H1 (cell line): Measurements from ENCODE around the gene CLEC16A. TPM values are rescaled to one million over a fixed set of nuclear protein-coding genes. Genes with fewer than 3 reads are reported as not detected.

Experiments
- CTCF ChIA-PET: fragments of 300-600 bp; sonication (Branson Sonifier 250); formaldehyde crosslinking; loops from one replicate; lab custom pipeline; 2021; ENCODE audit not compliant: partially characterized antibody; lab: Charles Lee
- POLR2A ChIA-PET: fragments of 300-600 bp; sonication (Branson Sonifier 250); formaldehyde crosslinking; loops from one replicate; lab custom pipeline; 2021; ENCODE audit warnings: inconsistent platforms; ENCODE audit not compliant: partially characterized antibody; lab: Charles Lee
- DNase-seq, 2 experiments: peaks; one replicate each; pipeline versions ENCODE4 v3.0.0 to v3.0.0-alpha.2; 2010 to 2022; ENCODE audit warnings: low spot score in 2 of 2, low read depth in 1 of 2, mixed read lengths in 1 of 2
- FAIRE-seq: peaks from 2 replicates; lab custom pipeline; 2011; peaks lifted over from hg19 to GRCh38; lab: Jason Lieb, UNC
- H2AFZ ChIP-seq: 2 replicates; pipeline ENCODE4 v1.8.1; 2012; ENCODE audit warnings: low read length, inconsistent platforms
- H2AK5ac ChIP-seq: 2 replicates; pipeline ENCODE4 v1.6.1; 2013; ENCODE audit warnings: low read depth, low read length
- H2BK120ac ChIP-seq: replicated peaks from 2 replicates; pipeline ENCODE3; 2013; ENCODE audit warnings: low read depth, low read length, inconsistent platforms
- H2BK12ac ChIP-seq: 2 replicates; pipeline ENCODE4 v1.6.1; 2013; ENCODE audit warnings: low read depth, low read length
- H2BK15ac ChIP-seq: 2 replicates; pipeline ENCODE4 v1.6.1; 2013; ENCODE audit warnings: low read length
- H2BK20ac ChIP-seq: 2 replicates; pipeline ENCODE4 v1.6.1; 2013; ENCODE audit warnings: low read length
- H2BK5ac ChIP-seq: 2 replicates; pipeline ENCODE4 v1.6.1; 2013; ENCODE audit warnings: low read depth, low read length
- H3K14ac ChIP-seq: 2 replicates; pipeline ENCODE4 v1.6.1; 2013; ENCODE audit warnings: inconsistent platforms; ENCODE audit not compliant: insufficient read length
- H3K18ac ChIP-seq: 2 replicates; pipeline ENCODE4 v1.6.1; 2013; ENCODE audit warnings: low read length; ENCODE audit errors: extremely low read depth
- H3K23ac ChIP-seq: 2 replicates; pipeline ENCODE4 v1.6.1; 2013; ENCODE audit warnings: inconsistent platforms; ENCODE audit not compliant: insufficient read length
- H3K23me2 ChIP-seq: 2 replicates; pipeline ENCODE4 v1.6.1; 2013; ENCODE audit warnings: low read depth, low read length
- H3K27ac ChIP-seq: 2 replicates; pipeline ENCODE4 v1.6.1; 2011; ENCODE audit warnings: low read depth, low read length, inconsistent platforms
- H3K27me3 ChIP-seq, 4 experiments: replicated peaks in 1 of 4; 1 replicate in 1 of 4; 2 replicates in 3 of 4; pipeline versions ENCODE4 v1.6.1 to v1.8.1; 2011 to 2013; ENCODE audit warnings: low read length in 3 of 4, mild to moderate bottlenecking in 3 of 4, inconsistent platforms in 2 of 4, mixed read lengths in 2 of 4, moderate library complexity in 1 of 4; ENCODE audit not compliant: control insufficient read depth in 3 of 4, insufficient read depth in 3 of 4; ENCODE audit errors: extremely low read depth in 1 of 4
- H3K36me3 ChIP-seq, 4 experiments: 2 replicates each; pipeline versions ENCODE4 v1.6.1 to v1.8.1; 2011 to 2013; ENCODE audit warnings: mild to moderate bottlenecking in 4 of 4, low read length in 3 of 4, moderate library complexity in 2 of 4, control low read depth in 1 of 4, inconsistent platforms in 1 of 4; ENCODE audit not compliant: insufficient read depth in 4 of 4, control insufficient read depth in 2 of 4
- H3K4ac ChIP-seq: replicated peaks from 2 replicates; pipeline ENCODE3; 2013; ENCODE audit warnings: low read length, low read depth, mixed read lengths, inconsistent platforms; ENCODE audit not compliant: insufficient read length
- H3K4me1 ChIP-seq, 4 experiments: replicated peaks in 1 of 4; 1 replicate in 1 of 4; 2 replicates in 3 of 4; pipeline versions ENCODE4 v1.6.1 to v1.8.1; 2011 to 2013; ENCODE audit warnings: low read length in 3 of 4, inconsistent platforms in 2 of 4, mixed read lengths in 1 of 4; ENCODE audit not compliant: insufficient read depth in 4 of 4, control insufficient read depth in 3 of 4
- H3K4me2 ChIP-seq, 2 experiments: 2 replicates each; pipeline versions ENCODE4 v1.6.1 to v1.8.1; 2011 to 2013; ENCODE audit warnings: low read depth in 2 of 2, low read length in 2 of 2, control low read depth in 1 of 2, inconsistent platforms in 1 of 2, mild to moderate bottlenecking in 1 of 2; ENCODE audit not compliant: insufficient read depth in 1 of 2
- H3K4me3 ChIP-seq, 4 experiments: fragments of 200-600, 300-600 bp in 1 of 4; sonication (generic), shearing (Covaris generic), sonication (Bioruptor Twin) in 1 of 4; 2 replicates each; pipeline versions ENCODE4 v1.5.1 to v1.8.1; 2011 to 2016; ENCODE audit warnings: low read length in 4 of 4, low read depth in 3 of 4, control low read depth in 2 of 4, inconsistent platforms in 2 of 4, mild to moderate bottlenecking in 2 of 4, mixed read lengths in 1 of 4, moderate library complexity in 1 of 4; ENCODE audit not compliant: insufficient read depth in 2 of 4; ENCODE audit errors: extremely low read depth in 1 of 4
- H3K56ac ChIP-seq: replicated peaks from 2 replicates; pipeline ENCODE3; 2013; ENCODE audit warnings: low read depth, mild to moderate bottlenecking, mixed read lengths, low read length, inconsistent platforms; ENCODE audit not compliant: insufficient read length
- H3K79me1 ChIP-seq: 2 replicates; pipeline ENCODE4 v1.6.1; 2013; ENCODE audit warnings: low read depth, low read length, control low read depth
- H3K79me2 ChIP-seq, 2 experiments: 2 replicates each; pipeline versions ENCODE4 v1.6.1 to v1.8.1; 2012 to 2013; ENCODE audit warnings: low read length in 2 of 2, mild to moderate bottlenecking in 2 of 2, inconsistent platforms in 1 of 2; ENCODE audit not compliant: insufficient read depth in 2 of 2, control insufficient read depth in 1 of 2
- H3K9ac ChIP-seq, 4 experiments: replicated peaks in 1 of 4; 1 replicate in 1 of 4; 2 replicates in 3 of 4; pipeline versions ENCODE4 v1.6.1 to v1.8.1; 2011 to 2013; ENCODE audit warnings: low read depth in 3 of 4, low read length in 3 of 4, control low read depth in 2 of 4, mild to moderate bottlenecking in 2 of 4, moderate library complexity in 2 of 4, inconsistent platforms in 1 of 4; ENCODE audit errors: extremely low read depth in 1 of 4
- H3K9me3 ChIP-seq, 2 experiments: 2 replicates each; pipeline versions ENCODE4 v1.6.1 to v1.8.1; 2012 to 2013; ENCODE audit warnings: mild to moderate bottlenecking in 2 of 2, moderate library complexity in 2 of 2, control low read depth in 1 of 2, inconsistent platforms in 1 of 2, low read depth in 1 of 2, low read length in 1 of 2, mixed read lengths in 1 of 2; ENCODE audit not compliant: insufficient read depth in 2 of 2
- H4K20me1 ChIP-seq, 2 experiments: replicated peaks in 1 of 2; 2 replicates each; pipeline versions ENCODE3 to v1.8.1; 2011 to 2013; ENCODE audit warnings: inconsistent platforms in 2 of 2, low read length in 2 of 2, mild to moderate bottlenecking in 1 of 2; ENCODE audit not compliant: insufficient read depth in 2 of 2, control insufficient read depth in 1 of 2
- H4K5ac ChIP-seq: 2 replicates; pipeline ENCODE4 v1.6.1; 2013; ENCODE audit warnings: low read length, low read depth, mixed read lengths, inconsistent platforms; ENCODE audit not compliant: insufficient read length
- H4K8ac ChIP-seq: 2 replicates; pipeline ENCODE4 v1.8.0; 2013; ENCODE audit warnings: mild to moderate bottlenecking, moderate library complexity, low read length, inconsistent platforms; ENCODE audit not compliant: insufficient read depth; ENCODE audit errors: extremely low read depth
- H4K91ac ChIP-seq: replicated peaks from 2 replicates; pipeline ENCODE3; 2013; ENCODE audit warnings: low read length, mixed read lengths, inconsistent platforms; ENCODE audit not compliant: insufficient read length
- MAFK ChIP-seq: IDR thresholded peaks from 2 replicates; pipeline ENCODE4 v1.6.1; 2012; ENCODE audit warnings: low read depth, mild to moderate bottlenecking, improper control_type of control experiment, low read length
- RXRA ChIP-seq: IDR thresholded peaks from 2 replicates; pipeline ENCODE4 v1.6.1; 2011; ENCODE audit warnings: low read depth, mild to moderate bottlenecking, low read length, moderate library complexity; ENCODE audit not compliant: insufficient read depth
- SP1 ChIP-seq: IDR thresholded peaks from 2 replicates; pipeline ENCODE4 v1.6.1; 2011; ENCODE audit warnings: low read depth, low read length
- WGBS, 2 experiments: shearing (Covaris generic) in 1 of 2; methylation state at CpG; one replicate each; pipeline versions ENCODE4 v1.1.6 to v1.1.7; 2013 to 2015; ENCODE audit warnings: low lambda C conversion rate in 2 of 2, mixed read lengths in 2 of 2, inconsistent platforms in 1 of 2, low coverage in 1 of 2, missing lambda C conversion rate in 1 of 2; ENCODE audit not compliant: insufficient replicate concordance in 2 of 2, insufficient coverage in 1 of 2, insufficient read length in 1 of 2; ENCODE audit errors: extremely low coverage in 1 of 2, missing lambda C conversion rate in 1 of 2; 5-methylcytosine and 5-hydroxymethylcytosine counted together
- polyA plus RNA-seq, 7 experiments: library from polyadenylated mRNA; depleted of rRNA in 3 of 7; stranded (reverse) in 5 of 7; unstranded in 2 of 7; fragments of >200 nt in 5 of 7; fragments of 200-250 nt in 2 of 7; gene quantifications; 1 replicate in 5 of 7; 2 replicates in 1 of 7; 4 replicates in 1 of 7; pipeline versions ENCODE4 v1.2.1 to v1.2.3, GENCODE V29; 2011 to 2013; ENCODE audit warnings: missing spikeins in 2 of 7, mixed read lengths in 2 of 7
- total RNA-seq: library from RNA; stranded (reverse); fragmentation: NEBNext Ultra II Directional; extraction: Animal tissue kit (Norgen Biotek cat#: 25700); gene quantifications from 2 replicates; pipeline ENCODE4 v1.2.1, GENCODE V29; 2021

The CLEC16A gene
- total and polyA plus RNA-seq, 2 of the 8 experiments (the other 6 are each of a cell fraction or from before 2014, with no cell fraction given), result 7.6 to 19.3 TPM

- no peak overlapping the region for H3K27ac ChIP-seq
- H4K91ac ChIP-seq, result no peak overlapping the region
- no peak for TF ChIP-seq RXRA
- no peak for TF ChIP-seq MAFK
- TF ChIP-seq SP1, result no peak
- H3K4me1 ChIP-seq, result no peaks in the 10 kb centered on the region; a peak in 1 of 7 replicates
- H3K9ac ChIP-seq, result no peak overlapping the region
- H3K23ac ChIP-seq, result no peak overlapping the region
- H3K79me1 ChIP-seq, result no peaks in the 10 kb centered on the region; the same call in 1 of the 2 replicates
- H3K56ac ChIP-seq, result no peak overlapping the region
- H3K23me2 ChIP-seq, result no peaks in the 10 kb centered on the region; the same call in 1 of the 2 replicates
- H3K4ac ChIP-seq, result no peak overlapping the region
- H3K4me2 ChIP-seq, result no peak overlapping the region
- H3K9me3 ChIP-seq, result no peaks in the 10 kb centered on the region
- CTCF ChIA-PET, result interaction anchor here (1.0 to 1.5 kb wide), 2 partner anchors 96 to 177 kb away, joined by 3 read pairs; no protein-coding TSS in a partner anchor
- no peak overlapping the region for H2BK20ac ChIP-seq
- no peak overlapping the region for H4K5ac ChIP-seq
- H4K20me1 ChIP-seq, result no peaks in the 10 kb centered on the region
- no peak overlapping the region for H2BK120ac ChIP-seq
- FAIRE-seq (no peak), DNase-seq (no peak)
- H2AK5ac ChIP-seq, result no peak overlapping the region
- H2AFZ ChIP-seq, result no peak overlapping the region
- no peak overlapping the region for H2BK12ac ChIP-seq
- 92% methylated on average over 6 of the region's 6 CpGs; no CpG with 5 or more reads in 1 of the 2 experiments for WGBS, 2 experiments
- H3K27me3 ChIP-seq, result no peaks in the 10 kb centered on the region
- H3K4me3 ChIP-seq, result no peak overlapping the region
- H3K14ac ChIP-seq, result no peak overlapping the region
- H3K79me2 ChIP-seq, result no peaks in the 10 kb centered on the region
- no peak overlapping the region for H3K18ac ChIP-seq
- no peak overlapping the region for H2BK5ac ChIP-seq
- POLR2A ChIA-PET, result interaction anchor here (0.6 kb wide), 1 partner anchor 831 kb away, joined by 4 read pairs; no protein-coding TSS in a partner anchor
- H2BK15ac ChIP-seq, result no peak overlapping the region
- no peak overlapping the region for H4K8ac ChIP-seq
- no peaks in the 10 kb centered on the region for H3K36me3 ChIP-seq
These were observed 135.4 kb downstream of the CLEC16A start for GRCh38 chr16:11079652-11080187.
